K562 (cell line): Measurements from ENCODE around the gene EPGN. TPM values are rescaled to one million over a fixed set of nuclear protein-coding genes. Genes with fewer than 3 reads are reported as not detected.

Source experiments
- ATAC-seq: fragments of 200-7000 bp; cut with Tn5 transposase; 3 replicates; pipeline ENCODE4 v1.9.1; 2020; ENCODE audit warnings: moderate library complexity
- BruUV-seq: library from RNA; stranded (reverse); fragments of 400-500 nt; replicated peaks from 2 replicates; lab custom pipeline; 2021; lab: Mats Ljungman, UMichigan
- CTCF ChIA-PET: fragments of 300-600 bp; formaldehyde crosslinking; extraction: SDS; loops from one replicate; lab custom pipeline; 2021; ENCODE audit warnings: low intra/inter-chr PET ratio; lab: Yijun Ruan, JAX
- POLR2A ChIA-PET: fragments of 300-600, 350-650 bp; sonication (Branson Sonifier 250); formaldehyde crosslinking; extraction: SDS; loops from one replicate; lab custom pipeline; 2021; ENCODE audit warnings: antibody characterized with exemption, inconsistent platforms; lab: Yijun Ruan, JAX
- DNase-seq, 4 experiments: peaks; one replicate each; pipeline versions ENCODE4 v3.0.0 to v3.0.0-alpha.2; 2011 to 2018; ENCODE audit warnings: low spot score in 3 of 4, mixed read lengths in 3 of 4; ENCODE audit errors: extremely low read depth in 1 of 4
- FAIRE-seq: peaks from 2 replicates; lab custom pipeline; 2011; peaks lifted over from hg19 to GRCh38; lab: Jason Lieb, UNC
- H2AFZ ChIP-seq: 2 replicates; pipeline ENCODE4 v1.6.0; 2011; ENCODE audit warnings: low read depth, low read length, control low read depth, inconsistent platforms
- H3K27ac ChIP-seq: fragments of 200-600 bp; 3 replicates; pipeline ENCODE4 v1.8.0; 2011; ENCODE audit warnings: low read depth, mild to moderate bottlenecking, control low read depth, inconsistent platforms, low read length, moderate library complexity, mixed read lengths; ENCODE audit errors: extremely low read depth
- H3K27me3 ChIP-seq, 2 experiments: fragments of 300-600 bp in 1 of 2; 2 replicates in 1 of 2; 3 replicates in 1 of 2; pipeline versions ENCODE4 v1.6.0 to v1.8.0; 2011; ENCODE audit warnings: inconsistent platforms in 2 of 2, low read length in 2 of 2, mild to moderate bottlenecking in 1 of 2, mixed read lengths in 1 of 2, moderate library complexity in 1 of 2; ENCODE audit not compliant: control insufficient read depth in 2 of 2, insufficient read depth in 2 of 2
- H3K36me3 ChIP-seq: fragments of 300-600 bp; 3 replicates; pipeline ENCODE4 v1.8.0; 2011; ENCODE audit warnings: mild to moderate bottlenecking, low read length, inconsistent platforms; ENCODE audit not compliant: control insufficient read depth, insufficient read depth
- H3K4me1 ChIP-seq, 2 experiments: fragments of 200-600 bp in 1 of 2; replicated peaks in 1 of 2; 2 replicates in 1 of 2; 3 replicates in 1 of 2; pipeline versions ENCODE4 v1.5.1 to v1.8.0; 2011; ENCODE audit warnings: inconsistent platforms in 2 of 2, low read length in 2 of 2, mild to moderate bottlenecking in 1 of 2, mixed read lengths in 1 of 2, moderate library complexity in 1 of 2; ENCODE audit not compliant: control insufficient read depth in 2 of 2, insufficient read depth in 2 of 2
- H3K4me2 ChIP-seq: 2 replicates; pipeline ENCODE4 v1.6.1; 2011; ENCODE audit warnings: low read length, control low read depth, inconsistent platforms, mixed read lengths; ENCODE audit not compliant: insufficient read depth
- H3K4me3 ChIP-seq: fragments of 200-600 bp; sonication (generic), shearing (Covaris generic); 2 replicates; pipeline ENCODE4 v1.5.1; 2016; ENCODE audit warnings: control low read depth, inconsistent platforms
- H3K79me2 ChIP-seq: fragments of 200-600 bp; 3 replicates; pipeline ENCODE4 v1.8.0; 2011; ENCODE audit warnings: low read length, inconsistent platforms; ENCODE audit not compliant: control insufficient read depth, insufficient read depth
- H3K9ac ChIP-seq, 2 experiments: 2 replicates each; pipeline versions ENCODE4 v1.6.0 to v1.6.1; 2011; ENCODE audit warnings: low read depth in 2 of 2, low read length in 2 of 2, control low read depth in 1 of 2, inconsistent platforms in 1 of 2, mild to moderate bottlenecking in 1 of 2, mixed read lengths in 1 of 2; ENCODE audit not compliant: insufficient read depth in 1 of 2
- H3K9me1 ChIP-seq: one replicate; pipeline ENCODE4 v1.6.0; 2011; ENCODE audit warnings: inconsistent platforms, mild to moderate bottlenecking, low read length, moderate library complexity; ENCODE audit not compliant: control insufficient read depth, insufficient read depth
- H3K9me3 ChIP-seq: replicated peaks from 2 replicates; pipeline ENCODE4 v1.5.1; 2011; ENCODE audit warnings: low read depth, low read length, inconsistent platforms; ENCODE audit not compliant: control insufficient read depth, insufficient read depth
- H4K20me1 ChIP-seq: replicated peaks from 2 replicates; pipeline ENCODE4 v1.6.1; 2011; ENCODE audit warnings: low read length, inconsistent platforms, mixed read lengths; ENCODE audit not compliant: control insufficient read depth, insufficient read depth
- CBFA2T3 ChIP-seq: fragments of 450-650 bp; IDR thresholded peaks from 2 replicates; pipeline ENCODE4 v1.6.1; 2017
- CHD1 ChIP-seq: fragments of 200-600 bp; sonication (generic); IDR thresholded peaks from one replicate; pipeline ENCODE4 v1.6.1; 2012; ENCODE audit warnings: mild to moderate bottlenecking, moderate library complexity, low read length, inconsistent platforms
- ELF4 ChIP-seq: fragments of 450-650 bp; formaldehyde crosslinking; IDR thresholded peaks from 2 replicates; pipeline ENCODE4 v1.4.0; 2022; ENCODE audit warnings: missing genetic modification characterization
- ESRRA ChIP-seq: fragments of 450-650 bp; IDR thresholded peaks from 2 replicates; pipeline ENCODE4 v1.6.1; 2014; ENCODE audit warnings: low read depth, mild to moderate bottlenecking, moderate library complexity, borderline replicate concordance
- GATAD2B ChIP-seq: fragments of 450-650 bp; IDR thresholded peaks from 2 replicates; pipeline ENCODE4 v1.6.1; 2017; ENCODE audit warnings: mild to moderate bottlenecking, borderline replicate concordance
- HEY1 ChIP-seq: fragments of 250-450 bp; sonication (Bioruptor Pico); IDR thresholded peaks from 2 replicates; pipeline ENCODE4 v1.5.0; 2020; ENCODE audit warnings: mild to moderate bottlenecking, moderate library complexity, borderline replicate concordance
- MTF1 ChIP-seq: fragments of 250-450 bp; sonication (Bioruptor Pico); IDR thresholded peaks from 2 replicates; pipeline ENCODE4 v1.9.0; 2021; ENCODE audit warnings: moderate library complexity, mild to moderate bottlenecking, inconsistent platforms, borderline replicate concordance
- MYBL2 ChIP-seq, 2 experiments: fragments of 450-650 bp in 1 of 2; sonication (generic) in 1 of 2; formaldehyde crosslinking in 1 of 2; IDR thresholded peaks; 2 replicates each; pipeline versions ENCODE4 v1.6.1 to v1.8.1; 2017 to 2022; ENCODE audit warnings: borderline replicate concordance in 1 of 2, inconsistent platforms in 1 of 2, low read depth in 1 of 2, mild to moderate bottlenecking in 1 of 2, missing genetic modification reagents in 1 of 2, moderate library complexity in 1 of 2
- POLR2G ChIP-seq: fragments of 200-400 bp; formaldehyde crosslinking; IDR thresholded peaks from 2 replicates; pipeline ENCODE4 v1.6.1; 2017; ENCODE audit warnings: low read depth, mild to moderate bottlenecking, antibody characterized with exemption, low read length, moderate library complexity
- SAFB2 ChIP-seq: fragments of 200-400 bp; formaldehyde crosslinking; IDR thresholded peaks from 2 replicates; pipeline ENCODE4 v1.6.1; 2018; ENCODE audit warnings: borderline replicate concordance, low read length, low read depth, moderate library complexity; ENCODE audit not compliant: severe bottlenecking
- SMC3 ChIP-seq: conservative IDR thresholded peaks from 2 replicates; pipeline ENCODE4 v1.6.1; 2011; ENCODE audit warnings: low read depth, low read length, improper control_type of control experiment; ENCODE audit not compliant: insufficient read depth
- TEAD1 ChIP-seq, 2 experiments: fragments of 450-650 bp in 1 of 2; sonication (generic) in 1 of 2; formaldehyde crosslinking; IDR thresholded peaks; 2 replicates each; pipeline versions ENCODE4 v1.4.0 to v1.8.0; 2020 to 2022; ENCODE audit warnings: mild to moderate bottlenecking in 2 of 2, missing genetic modification reagents in 1 of 2
- WHSC1 ChIP-seq: IDR thresholded peaks from one replicate; pipeline ENCODE4 v1.6.1; 2012; ENCODE audit warnings: low read length, control low read depth, inconsistent platforms
- ZFPM2 ChIP-seq: fragments of 250-450 bp; sonication (Bioruptor Pico); IDR thresholded peaks from 2 replicates; pipeline ENCODE4 v1.5.1; 2022; ENCODE audit warnings: mild to moderate bottlenecking
- ZNF583 ChIP-seq: fragments of 250-450 bp; sonication (Bioruptor Pico); IDR thresholded peaks from 2 replicates; pipeline ENCODE4 v1.4.0; 2020
- ZNF75A ChIP-seq: fragments of 450-650 bp; formaldehyde crosslinking; IDR thresholded peaks from 2 replicates; pipeline ENCODE4 v1.4.0; 2020; ENCODE audit warnings: mild to moderate bottlenecking
- in situ Hi-C: fragments of 300-500 bp; cut with MboI; formaldehyde crosslinking; loops from 4 replicates; pipeline ENCODE4 v1.15.0; 2018; ENCODE audit warnings: inconsistent platforms, mixed read lengths
- intact Hi-C: fragments of 100-400 bp; cut with micrococcal nuclease; formaldehyde crosslinking; loops from 2 replicates; pipeline ENCODE4 v1.14.2; 2022
- polyA plus RNA-seq, 8 experiments: library from polyadenylated mRNA; depleted of rRNA in 4 of 8; stranded (reverse) in 5 of 8; unstranded in 3 of 8; fragments of >200 nt; fragmentation: Nextera tagmentation in 2 of 8; fragmentation: Illumina TruSeq in 1 of 8; extraction: Ambion mirVana in 2 of 8; extraction: Trizol in 1 of 8; gene quantifications; 2 replicates each; pipeline versions ENCODE4 v1.2.1 to v1.2.3, GENCODE V29; 2011 to 2014; ENCODE audit warnings: inconsistent platforms in 1 of 8, missing spikeins in 1 of 8
- total RNA-seq, 7 experiments: library from RNA; depleted of rRNA in 6 of 7; stranded (reverse); fragments of >200 nt in 6 of 7; fragmentation: Illumina TruSeq in 2 of 7; extraction: Trizol in 2 of 7; gene quantifications; 2 replicates each; pipeline versions ENCODE4 v1.2.1 to v1.2.3, GENCODE V29; 2011 to 2021; ENCODE audit warnings: low replicate concordance in 1 of 7
- TF ChIP-seq, protein P1 (sequence below): IDR thresholded peaks from 2 replicates; pipeline ENCODE4 v1.6.1; 2011; ENCODE audit not compliant: insufficient read length; ENCODE audit errors: extremely low read depth

Gene EPGN
- total and polyA plus RNA-seq, 9 of the 15 experiments (the other 6 are each of a cell fraction or from before 2014, with no cell fraction given), result 0.10 to 0.56 TPM; not detected in 7

DNA sequence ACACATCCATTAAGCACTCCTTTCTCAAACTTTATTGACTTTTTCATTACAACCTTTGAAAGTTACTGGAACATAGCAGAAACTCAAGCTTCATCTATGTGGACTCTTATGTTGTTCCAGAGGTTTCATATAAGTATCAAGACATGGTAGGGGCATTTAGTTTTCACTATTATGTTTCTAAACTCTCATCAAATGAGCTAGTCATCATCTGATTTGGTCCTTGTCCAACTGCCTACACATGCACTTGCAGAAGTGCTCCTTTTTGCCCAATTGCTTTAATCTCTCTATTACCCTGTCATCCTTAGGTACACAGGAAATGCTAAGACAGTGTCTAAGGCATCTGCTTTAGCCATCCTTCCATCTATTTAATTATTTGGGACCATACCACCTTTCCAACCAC lies 42.2 kb upstream of the EPGN start:
- H3K36me3 ChIP-seq, result no peaks in the 10 kb centered on the region
- ATAC-seq (no peak), FAIRE-seq (no peak), DNase-seq (no peak)
- POLR2A ChIA-PET, result no interaction called here
- no peak for TF ChIP-seq CHD1
- TF ChIP-seq ZFPM2 (CRISPR knock-in tag), result no peak
- no peak for TF ChIP-seq ZNF583 (CRISPR knock-in tag)
- no peak for TF ChIP-seq WHSC1
- no peak for TF ChIP-seq TEAD1 (CRISPR knock-in tag; IDR thresholded peaks at IDR 0.05)
- TF ChIP-seq CBFA2T3, result no peak
- no peak for TF ChIP-seq ELF4
- TF ChIP-seq MTF1, result no peak
- TF ChIP-seq SAFB2, result no peak
- TF ChIP-seq ZNF75A, result no peak
- no peak for TF ChIP-seq GATAD2B
- TF ChIP-seq, protein P1, sequence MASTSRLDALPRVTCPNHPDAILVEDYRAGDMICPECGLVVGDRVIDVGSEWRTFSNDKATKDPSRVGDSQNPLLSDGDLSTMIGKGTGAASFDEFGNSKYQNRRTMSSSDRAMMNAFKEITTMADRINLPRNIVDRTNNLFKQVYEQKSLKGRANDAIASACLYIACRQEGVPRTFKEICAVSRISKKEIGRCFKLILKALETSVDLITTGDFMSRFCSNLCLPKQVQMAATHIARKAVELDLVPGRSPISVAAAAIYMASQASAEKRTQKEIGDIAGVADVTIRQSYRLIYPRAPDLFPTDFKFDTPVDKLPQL, result no peak
- TF ChIP-seq ESRRA, result no peak
- TF ChIP-seq SMC3, result no peak
- TF ChIP-seq HEY1, result no peak
- TF ChIP-seq MYBL2 (IDR thresholded peaks at IDR 0.05; ENCODE audit: low read depth), result no peak
- no peak for TF ChIP-seq MYBL2 (CRISPR knock-in tag; IDR thresholded peaks at IDR 0.05; ENCODE audit: borderline replicate concordance)
- no peak for TF ChIP-seq POLR2G
- no peaks in the 10 kb centered on the region for H3K79me2 ChIP-seq
- H3K9me3 ChIP-seq, result no peaks in the 10 kb centered on the region
- H2AFZ ChIP-seq, result no peak overlapping the region
- H3K4me3 ChIP-seq, result no peak overlapping the region
- H3K4me1 ChIP-seq, result no peaks in the 10 kb centered on the region
- intact Hi-C loops (no loop called here), in situ Hi-C loops (no loop called here)
- H3K4me2 ChIP-seq, result no peak overlapping the region
- H3K27ac ChIP-seq, result no peak overlapping the region
- H3K27me3 ChIP-seq, result no peaks in the 10 kb centered on the region
- no TSS peak for BruUV-seq
- H3K9ac ChIP-seq, result no peak overlapping the region
- H4K20me1 ChIP-seq, result no peaks in the 10 kb centered on the region
- CTCF ChIA-PET, result no interaction called here
- no peaks in the 10 kb centered on the region for H3K9me1 ChIP-seq
